WTC11 (cell line): ENCODE measurements around the gene CAST.

ENCODE experiments used
- GABPB1 ChIP-seq: sonication (generic); formaldehyde crosslinking; IDR thresholded peaks from 2 replicates; pipeline ENCODE4 v1.8.1; 2023; ENCODE audit warnings: mild to moderate bottlenecking, missing genetic modification reagents
- JUN ChIP-seq: sonication (generic); formaldehyde crosslinking; IDR thresholded peaks from 2 replicates; pipeline ENCODE4 v1.8.0; 2023; ENCODE audit warnings: mild to moderate bottlenecking, missing genetic modification reagents
- MXD4 ChIP-seq: fragments of 250-450 bp; sonication (Bioruptor Pico); IDR thresholded peaks from 2 replicates; pipeline ENCODE4 v1.8.0; 2021; ENCODE audit warnings: mild to moderate bottlenecking, moderate library complexity, borderline replicate concordance
- TF ChIP-seq, protein P1 (sequence below): sonication (generic); formaldehyde crosslinking; IDR thresholded peaks from 2 replicates; pipeline ENCODE4 v1.8.1; 2023; ENCODE audit warnings: mild to moderate bottlenecking, missing genetic modification reagents
- TF ChIP-seq, protein P2 (sequence below): fragments of 200-600 bp; IDR thresholded peaks from 2 replicates; pipeline ENCODE4 v1.8.0; 2022; ENCODE audit warnings: antibody characterized with exemption
- TF ChIP-seq, protein P3 (sequence below): sonication (generic); formaldehyde crosslinking; conservative IDR thresholded peaks from 2 replicates; pipeline ENCODE4 v1.8.1; 2023; ENCODE audit warnings: mild to moderate bottlenecking, low read depth, missing genetic modification reagents, moderate library complexity

- TF ChIP-seq, protein P1, sequence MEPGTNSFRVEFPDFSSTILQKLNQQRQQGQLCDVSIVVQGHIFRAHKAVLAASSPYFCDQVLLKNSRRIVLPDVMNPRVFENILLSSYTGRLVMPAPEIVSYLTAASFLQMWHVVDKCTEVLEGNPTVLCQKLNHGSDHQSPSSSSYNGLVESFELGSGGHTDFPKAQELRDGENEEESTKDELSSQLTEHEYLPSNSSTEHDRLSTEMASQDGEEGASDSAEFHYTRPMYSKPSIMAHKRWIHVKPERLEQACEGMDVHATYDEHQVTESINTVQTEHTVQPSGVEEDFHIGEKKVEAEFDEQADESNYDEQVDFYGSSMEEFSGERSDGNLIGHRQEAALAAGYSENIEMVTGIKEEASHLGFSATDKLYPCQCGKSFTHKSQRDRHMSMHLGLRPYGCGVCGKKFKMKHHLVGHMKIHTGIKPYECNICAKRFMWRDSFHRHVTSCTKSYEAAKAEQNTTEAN (CRISPR knock-in tag), result no peak
- no peak for TF ChIP-seq GABPB1
- TF ChIP-seq, protein P2, sequence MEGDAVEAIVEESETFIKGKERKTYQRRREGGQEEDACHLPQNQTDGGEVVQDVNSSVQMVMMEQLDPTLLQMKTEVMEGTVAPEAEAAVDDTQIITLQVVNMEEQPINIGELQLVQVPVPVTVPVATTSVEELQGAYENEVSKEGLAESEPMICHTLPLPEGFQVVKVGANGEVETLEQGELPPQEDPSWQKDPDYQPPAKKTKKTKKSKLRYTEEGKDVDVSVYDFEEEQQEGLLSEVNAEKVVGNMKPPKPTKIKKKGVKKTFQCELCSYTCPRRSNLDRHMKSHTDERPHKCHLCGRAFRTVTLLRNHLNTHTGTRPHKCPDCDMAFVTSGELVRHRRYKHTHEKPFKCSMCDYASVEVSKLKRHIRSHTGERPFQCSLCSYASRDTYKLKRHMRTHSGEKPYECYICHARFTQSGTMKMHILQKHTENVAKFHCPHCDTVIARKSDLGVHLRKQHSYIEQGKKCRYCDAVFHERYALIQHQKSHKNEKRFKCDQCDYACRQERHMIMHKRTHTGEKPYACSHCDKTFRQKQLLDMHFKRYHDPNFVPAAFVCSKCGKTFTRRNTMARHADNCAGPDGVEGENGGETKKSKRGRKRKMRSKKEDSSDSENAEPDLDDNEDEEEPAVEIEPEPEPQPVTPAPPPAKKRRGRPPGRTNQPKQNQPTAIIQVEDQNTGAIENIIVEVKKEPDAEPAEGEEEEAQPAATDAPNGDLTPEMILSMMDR, result no peak
- TF ChIP-seq JUN (CRISPR knock-in tag), result no peak
- TF ChIP-seq, protein P3, sequence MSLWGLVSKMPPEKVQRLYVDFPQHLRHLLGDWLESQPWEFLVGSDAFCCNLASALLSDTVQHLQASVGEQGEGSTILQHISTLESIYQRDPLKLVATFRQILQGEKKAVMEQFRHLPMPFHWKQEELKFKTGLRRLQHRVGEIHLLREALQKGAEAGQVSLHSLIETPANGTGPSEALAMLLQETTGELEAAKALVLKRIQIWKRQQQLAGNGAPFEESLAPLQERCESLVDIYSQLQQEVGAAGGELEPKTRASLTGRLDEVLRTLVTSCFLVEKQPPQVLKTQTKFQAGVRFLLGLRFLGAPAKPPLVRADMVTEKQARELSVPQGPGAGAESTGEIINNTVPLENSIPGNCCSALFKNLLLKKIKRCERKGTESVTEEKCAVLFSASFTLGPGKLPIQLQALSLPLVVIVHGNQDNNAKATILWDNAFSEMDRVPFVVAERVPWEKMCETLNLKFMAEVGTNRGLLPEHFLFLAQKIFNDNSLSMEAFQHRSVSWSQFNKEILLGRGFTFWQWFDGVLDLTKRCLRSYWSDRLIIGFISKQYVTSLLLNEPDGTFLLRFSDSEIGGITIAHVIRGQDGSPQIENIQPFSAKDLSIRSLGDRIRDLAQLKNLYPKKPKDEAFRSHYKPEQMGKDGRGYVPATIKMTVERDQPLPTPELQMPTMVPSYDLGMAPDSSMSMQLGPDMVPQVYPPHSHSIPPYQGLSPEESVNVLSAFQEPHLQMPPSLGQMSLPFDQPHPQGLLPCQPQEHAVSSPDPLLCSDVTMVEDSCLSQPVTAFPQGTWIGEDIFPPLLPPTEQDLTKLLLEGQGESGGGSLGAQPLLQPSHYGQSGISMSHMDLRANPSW (CRISPR knock-in tag), result no peak
- TF ChIP-seq MXD4 (CRISPR knock-in tag), result no peak
Observed at GRCh38 chr5:96818125-96818788, 156.1 kb downstream of the CAST start.
